Stimulated activated CD8-positive, alpha-beta memory T cell treated with anti-CD3 and anti-CD28 coated beads, Interleukin-12 subunit alpha, Interleukin-12 subunit beta, amount 100 ng/mL, for 24 hours (primary cell): ENCODE data around the gene FNDC8.
"Not testable (repeated sequence)": the region's sequence is repeated elsewhere in the genome, so short reads cannot be mapped to it uniquely, and the experiment has no call there.

Experiments
- DNase-seq: peaks from one replicate; pipeline ENCODE4 v3.0.0-alpha.2; 2020; ENCODE audit errors: extremely low read depth

The FNDC8 gene

GRCh38 chr17:35121315-35121714, at the start of gene FNDC8:
FNDC8 (plus strand) TSS chr17:35121615; CDS start chr17:35121694, 79 bp downstream.
- DNase-seq: no peak

GRCh38 chr17:35073183-35073790, 48.1 kb upstream of the FNDC8 start:
- no peak for DNase-seq

GRCh38 chr17:35073991-35074627, 47.3 kb upstream of the FNDC8 start:
- DNase-seq: no peak

GRCh38 chr17:35074711-35075707, 46.4 kb upstream of the FNDC8 start:
- DNase-seq: no peak

GRCh38 chr17:35076874-35077273, 44.5 kb upstream of the FNDC8 start:
- no peak for DNase-seq

GRCh38 chr17:35079547-35080423, 41.6 kb upstream of the FNDC8 start:
- no peak for DNase-seq

- no peak for DNase-seq
These were observed 40.9 kb upstream of the FNDC8 start for GRCh38 chr17:35080536-35080935.

GRCh38 chr17:35081638-35082037, 39.8 kb upstream of the FNDC8 start:
- no peak for DNase-seq

- DNase-seq: no peak
These were observed 39.2 kb upstream of the FNDC8 start for GRCh38 chr17:35082073-35082657.

- no peak for DNase-seq
These were observed 38.3 kb upstream of the FNDC8 start for GRCh38 chr17:35083071-35083470.

- no peak for DNase-seq
These were observed 36.4 kb upstream of the FNDC8 start for GRCh38 chr17:35084987-35085386.

GRCh38 chr17:35086164-35086563, 35.3 kb upstream of the FNDC8 start:
- no peak for DNase-seq

- DNase-seq: no peak
These were observed 34.4 kb upstream of the FNDC8 start for GRCh38 chr17:35086931-35087573.

GRCh38 chr17:35087731-35088355, 33.6 kb upstream of the FNDC8 start:
- no peak for DNase-seq

GRCh38 chr17:35088356-35088880, 33.0 kb upstream of the FNDC8 start:
- DNase-seq: no peak

GRCh38 chr17:35088881-35089585, 32.4 kb upstream of the FNDC8 start:
- peak; percentile 71 for DNase-seq

GRCh38 chr17:35089586-35090296, 31.7 kb upstream of the FNDC8 start:
- DNase-seq: no peak

- DNase-seq: not testable (repeated sequence)
These were observed 30.7 kb upstream of the FNDC8 start for GRCh38 chr17:35090707-35091106.

GRCh38 chr17:35094902-35095301, 26.5 kb upstream of the FNDC8 start:
- no peak for DNase-seq
